ENCODE measurements around the gene SLC15A2.

GRCh38 chr3:121957674-121958415 lies 63.6 kb downstream of the SLC15A2 start:
- TF ChIP-seq POLR2A (IDR thresholded peaks at IDR 0.05; ENCODE audit: low read length) (no peak), GATA1 (IDR thresholded peaks at IDR 0.05; ENCODE audit: low read depth, low read length) (no peak)
